HK-2 (cell line): ENCODE data around the gene DHX35.

Experiments
- DNase-seq: peaks from one replicate; pipeline ENCODE4 v3.0.0-alpha.2; 2018; ENCODE audit not compliant: unreplicated experiment

DHX35 gene

DNA sequence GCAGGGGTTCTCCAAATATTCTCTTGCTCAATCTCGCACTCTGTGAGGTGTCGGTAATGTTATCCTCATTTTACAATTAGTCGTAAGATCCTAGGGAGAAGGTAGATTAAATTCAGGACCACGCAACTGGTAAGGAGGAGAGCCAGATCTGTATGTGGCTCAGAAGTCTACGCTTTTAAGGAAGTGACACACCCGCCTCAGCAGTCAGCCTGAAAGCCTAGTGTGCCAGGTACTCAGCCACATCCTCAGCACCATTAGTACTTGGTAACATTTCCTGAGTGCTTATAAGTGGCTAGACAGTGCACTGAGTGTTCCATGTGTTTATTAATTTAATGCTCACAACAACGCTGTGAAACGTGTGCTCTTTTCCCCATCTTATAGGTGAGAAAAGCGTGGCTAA, 63.7 kb downstream of the DHX35 start:
- no peak for DNase-seq

- no peak for DNase-seq
These were observed 67.2 kb downstream of the DHX35 start for GRCh38 chr20:39029364-39029763.

DNA sequence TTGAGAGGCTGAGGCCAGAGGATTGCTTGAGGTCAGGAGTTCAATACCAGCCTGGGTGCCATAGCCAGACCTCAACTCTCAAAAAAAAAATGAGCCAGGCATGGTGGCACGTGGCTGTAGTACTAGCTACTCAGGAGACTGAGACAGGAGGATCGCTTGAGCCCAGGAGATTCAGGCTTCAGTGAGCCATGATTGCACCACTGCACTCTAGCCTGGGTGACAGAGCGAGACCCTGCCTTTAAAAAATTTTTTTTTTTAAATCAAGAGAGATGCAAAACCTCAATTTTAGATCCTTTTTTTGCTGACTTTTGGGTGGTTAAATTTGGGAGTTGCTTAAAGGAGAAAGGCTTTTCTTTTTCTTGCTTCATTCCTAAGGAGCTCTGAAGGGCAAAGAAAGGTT, 70.9 kb downstream of the DHX35 start:
- no peak for DNase-seq

- DNase-seq = no peak
These were observed 73.9 kb downstream of the DHX35 start for GRCh38 chr20:39036011-39036410.

DNA sequence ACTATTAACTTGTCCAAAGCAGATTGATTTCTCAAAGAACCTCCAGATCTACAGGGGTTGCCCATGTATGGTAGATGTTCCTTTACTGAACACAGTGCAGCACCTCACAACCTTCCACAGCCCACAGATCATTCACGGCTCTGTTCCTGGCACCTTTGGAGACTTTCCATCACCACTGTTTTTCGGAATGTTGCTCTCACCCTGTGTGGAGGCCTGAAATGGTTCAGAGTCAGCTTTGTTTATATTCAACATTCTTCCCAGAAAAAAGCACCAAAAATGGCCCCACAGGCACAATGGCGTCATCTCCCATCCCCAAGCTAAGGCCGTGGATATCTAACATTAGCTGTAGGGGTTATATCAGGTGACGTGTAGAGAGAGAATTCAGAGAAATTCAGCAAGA, 74.7 kb downstream of the DHX35 start:
- DNase-seq = no peak

- no peak for DNase-seq
These were observed 75.9 kb downstream of the DHX35 start for GRCh38 chr20:39038047-39038446.

- no peak for DNase-seq
These were observed 76.4 kb downstream of the DHX35 start for GRCh38 chr20:39038495-39038894.

GRCh38 chr20:39039261-39039660, 77.1 kb downstream of the DHX35 start:
- no peak for DNase-seq

DNA sequence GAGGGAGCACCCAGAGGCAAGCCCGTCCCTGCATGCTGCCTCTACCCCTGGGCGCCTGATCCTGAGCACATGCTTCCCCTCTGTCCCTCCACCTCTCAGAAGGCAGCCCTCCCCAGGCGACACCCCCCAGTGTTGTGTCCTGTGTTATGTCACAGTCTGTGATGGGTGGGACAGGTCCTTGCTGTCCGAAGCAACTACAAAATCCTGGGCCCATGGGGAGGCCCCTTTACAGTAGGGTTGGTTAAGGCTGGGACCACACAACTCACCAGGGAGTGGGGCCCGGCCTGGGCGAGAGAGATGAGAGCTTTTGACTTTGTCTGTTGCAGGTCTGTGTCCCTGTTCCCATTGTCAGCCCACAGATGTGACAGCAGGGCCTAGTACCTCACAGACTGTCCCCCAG, 78.0 kb downstream of the DHX35 start:
- DNase-seq = no peak

- DNase-seq = no peak
These were observed 78.9 kb downstream of the DHX35 start for GRCh38 chr20:39041067-39041466.

DNA sequence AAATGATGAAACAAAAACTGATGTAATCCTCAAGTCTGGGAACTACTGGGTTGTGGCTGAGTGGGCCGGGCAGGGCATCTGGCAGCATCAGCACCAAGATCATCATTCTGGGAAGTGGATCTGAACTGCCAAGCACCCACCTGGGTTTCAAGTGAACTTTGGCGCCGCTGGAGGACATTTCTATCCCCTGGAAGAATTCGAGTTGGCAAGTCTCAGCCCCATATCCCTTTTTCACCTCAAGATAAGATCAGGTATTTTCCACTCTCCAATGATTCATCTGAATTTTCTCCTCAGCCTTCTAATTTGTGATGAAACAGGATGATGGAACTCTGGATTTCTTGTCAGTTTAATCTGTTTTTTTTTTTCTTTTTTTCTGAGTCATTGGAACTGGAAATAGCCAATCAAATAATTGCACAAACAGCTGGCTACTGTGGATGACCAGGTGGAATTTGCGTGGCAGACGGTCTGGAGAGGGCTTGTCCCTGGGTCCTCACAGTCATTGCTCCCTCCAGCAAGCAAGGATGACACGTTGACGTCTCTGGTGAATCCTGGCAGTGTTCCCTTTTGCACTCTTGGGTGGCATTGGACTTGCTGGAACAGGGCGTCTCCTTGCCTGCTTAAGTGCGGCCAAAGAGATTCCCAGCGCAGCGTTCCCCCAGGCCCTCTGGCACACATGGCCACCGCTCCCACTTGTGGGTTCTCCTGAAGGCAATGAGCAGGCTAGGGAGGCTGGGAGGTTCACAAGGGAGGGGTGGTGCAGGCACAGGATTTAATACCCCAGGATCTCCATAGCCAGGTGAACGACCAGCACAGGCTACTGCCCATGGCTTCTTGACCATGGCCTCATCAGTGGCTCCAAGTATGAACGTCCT, 80.4 kb downstream of the DHX35 start:
- no peak for DNase-seq

- DNase-seq = no peak
These were observed 82.4 kb downstream of the DHX35 start for GRCh38 chr20:39044501-39044900.

DNA sequence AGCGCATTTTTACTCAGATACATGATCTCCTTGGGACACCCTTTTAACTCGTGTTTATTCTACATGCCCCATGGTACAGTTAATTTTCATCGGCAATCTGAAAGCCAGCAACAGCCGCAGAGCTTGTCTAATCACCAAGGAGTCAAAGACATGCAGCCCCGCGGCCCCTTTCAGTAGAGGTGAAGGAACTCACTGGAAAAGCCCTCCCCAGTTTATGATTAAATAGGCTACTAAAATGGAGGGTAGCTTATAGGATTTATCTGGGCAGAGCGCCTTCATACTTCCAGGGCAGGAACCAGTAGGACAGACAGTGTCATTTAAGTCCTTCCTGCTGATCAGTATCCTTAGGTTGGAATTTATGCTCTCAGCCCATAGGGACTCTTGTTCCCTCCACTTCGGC, 83.5 kb downstream of the DHX35 start:
- no peak for DNase-seq

- no peak for DNase-seq
These were observed 85.4 kb downstream of the DHX35 start for GRCh38 chr20:39047417-39047985.

DNA sequence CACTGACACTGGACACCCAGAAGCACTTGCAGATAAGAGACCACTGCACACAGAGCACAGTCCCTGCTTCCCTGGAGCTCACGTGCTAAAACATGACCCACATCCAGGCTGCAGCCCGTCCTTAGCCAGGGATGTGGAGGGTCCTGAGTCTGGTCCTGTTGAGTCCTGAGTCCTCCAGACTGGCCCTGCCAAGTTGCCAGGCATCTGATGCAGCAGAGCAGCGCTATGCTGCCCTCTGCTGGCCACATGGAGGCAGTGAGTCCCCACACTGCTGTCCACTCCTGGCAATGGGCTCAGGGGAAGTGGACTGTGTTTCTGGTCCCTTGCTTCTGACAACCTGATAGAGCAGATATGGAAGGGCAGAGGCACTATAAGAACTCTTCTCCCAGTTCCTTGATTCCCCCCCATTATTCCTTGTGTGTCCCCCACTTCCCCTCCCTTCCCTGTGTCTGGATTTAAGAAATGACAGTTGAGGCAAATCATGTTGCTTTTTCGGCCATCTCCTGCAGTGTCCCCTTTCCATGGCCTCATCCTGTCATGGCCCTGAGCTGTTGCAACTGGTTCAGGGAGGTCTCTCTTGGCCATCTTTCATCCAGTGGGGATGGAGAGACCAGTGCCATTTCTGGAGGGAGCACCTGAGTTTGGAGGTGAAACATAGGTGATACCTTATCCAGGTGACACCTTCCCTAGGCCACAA, 86.0 kb downstream of the DHX35 start:
- DNase-seq = peak; percentile 86

- no peak for DNase-seq
These were observed 87.0 kb downstream of the DHX35 start for GRCh38 chr20:39049148-39049547.

GRCh38 chr20:39049684-39050554, 87.8 kb downstream of the DHX35 start:
- peak; percentile 92 for DNase-seq

DNA sequence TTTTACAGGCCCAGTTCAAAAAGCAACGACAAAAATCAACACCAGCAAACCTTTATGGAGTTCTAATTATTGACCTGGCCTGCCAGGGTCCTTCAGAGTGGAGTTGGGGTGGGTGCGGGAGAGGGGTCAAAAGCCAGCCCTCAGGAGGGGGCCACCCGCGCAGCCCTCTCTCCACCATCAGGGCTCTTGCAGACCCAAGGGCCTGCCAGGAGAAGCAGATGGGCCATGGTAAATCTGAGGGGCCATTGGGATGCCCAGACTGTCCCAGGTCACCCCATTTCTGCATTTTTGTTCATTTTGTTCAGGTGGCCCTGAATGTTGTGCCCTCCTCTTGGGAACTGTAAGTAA, 88.4 kb downstream of the DHX35 start:
- DNase-seq = no peak

- DNase-seq = no peak
These were observed 90.5 kb downstream of the DHX35 start for GRCh38 chr20:39052676-39053075.

GRCh38 chr20:39057143-39057542, 95.0 kb downstream of the DHX35 start:
- no peak for DNase-seq

- no peak for DNase-seq
These were observed 95.8 kb downstream of the DHX35 start for GRCh38 chr20:39057911-39058310.

- no peak for DNase-seq
These were observed 96.9 kb downstream of the DHX35 start for GRCh38 chr20:39059036-39059435.
